ENCODE results near the gene PPTC7.
"Not testable (repeated sequence)": the region's sequence is repeated elsewhere in the genome, so short reads cannot be mapped to it uniquely, and the experiment has no call there.

The PPTC7 gene

GRCh38 chr12:110606253-110606611 lies 23.1 kb upstream of the PPTC7 start:
- no peak overlapping the region for H3K4me2 ChIP-seq
- TF ChIP-seq CTCF (conservative IDR thresholded peaks at IDR 0.05; ENCODE audit: low read depth, low read length) = no peak
- no peak overlapping the region for H3K27ac ChIP-seq
- H2AFZ ChIP-seq (ENCODE audit: low read depth) = no peak overlapping the region
- H3K36me3 ChIP-seq (ENCODE audit: insufficient read depth) = no peaks in the 10 kb centered on the region
- H3K4me3 ChIP-seq (IDR thresholded peaks at IDR 0.05; ENCODE audit: insufficient read depth, low read depth, low read length) = no peak overlapping the region
- no peaks in the 10 kb centered on the region for H3K27me3 ChIP-seq (ENCODE audit: insufficient read depth, low read depth)
- no peaks in the 10 kb centered on the region for H4K20me1 ChIP-seq (ENCODE audit: insufficient read depth)
- no peaks in the 10 kb centered on the region for H3K79me2 ChIP-seq (ENCODE audit: insufficient read depth, low read depth)
- no peaks in the 10 kb centered on the region for H3K4me1 ChIP-seq (ENCODE audit: low read depth, poor library complexity, severe bottlenecking)
- no peak overlapping the region for H3K9ac ChIP-seq

- H2AFZ ChIP-seq (ENCODE audit: low read depth); H3K27me3 ChIP-seq (ENCODE audit: insufficient read depth, low read depth); H3K27ac ChIP-seq; H3K9ac ChIP-seq; H3K36me3 ChIP-seq (ENCODE audit: insufficient read depth); H4K20me1 ChIP-seq (ENCODE audit: insufficient read depth); H3K4me3 ChIP-seq (IDR thresholded peaks at IDR 0.05; ENCODE audit: insufficient read depth, low read depth, low read length); H3K4me2 ChIP-seq; H3K79me2 ChIP-seq (ENCODE audit: insufficient read depth, low read depth); H3K4me1 ChIP-seq (ENCODE audit: low read depth, poor library complexity, severe bottlenecking): not testable (repeated sequence)
- peak; percentile 59; the same call in 1 of the 2 replicates for TF ChIP-seq CTCF (conservative IDR thresholded peaks at IDR 0.05; ENCODE audit: low read depth, low read length)
Measured at GRCh38 chr12:110602085-110602814, 19.1 kb upstream of the PPTC7 start.

GRCh38 chr12:110600254-110600653 lies 17.1 kb upstream of the PPTC7 start:
- Histone ChIP-seq H3K36me3 (ENCODE audit: insufficient read depth) (no peaks in the 10 kb centered on the region), H3K79me2 (ENCODE audit: insufficient read depth, low read depth) (no peaks in the 10 kb centered on the region), H4K20me1 (ENCODE audit: insufficient read depth) (no peaks in the 10 kb centered on the region), H3K27ac (no peak overlapping the region), H3K4me3 (IDR thresholded peaks at IDR 0.05; ENCODE audit: insufficient read depth, low read depth, low read length) (no peak overlapping the region), H3K9ac (no peak overlapping the region), H3K27me3 (ENCODE audit: insufficient read depth, low read depth) (no peaks in the 10 kb centered on the region), H3K4me2 (no peak overlapping the region), H3K4me1 (ENCODE audit: low read depth, poor library complexity, severe bottlenecking) (peaks cover 4% of the 10 kb centered on the region), H2AFZ (ENCODE audit: low read depth) (peak overlapping the region; percentile 24)
- TF ChIP-seq CTCF (conservative IDR thresholded peaks at IDR 0.05; ENCODE audit: low read depth, low read length) = peak; percentile 43

- H2AFZ ChIP-seq (ENCODE audit: low read depth) = no peak overlapping the region
- no peak overlapping the region for H3K27ac ChIP-seq
- no peaks in the 10 kb centered on the region for H4K20me1 ChIP-seq (ENCODE audit: insufficient read depth)
- H3K27me3 ChIP-seq (ENCODE audit: insufficient read depth, low read depth) = no peaks in the 10 kb centered on the region
- H3K4me2 ChIP-seq = no peak overlapping the region
- TF ChIP-seq CTCF (conservative IDR thresholded peaks at IDR 0.05; ENCODE audit: low read depth, low read length) = no peak
- H3K4me1 ChIP-seq (ENCODE audit: low read depth, poor library complexity, severe bottlenecking) = peaks cover 4% of the 10 kb centered on the region
- H3K36me3 ChIP-seq (ENCODE audit: insufficient read depth) = no peaks in the 10 kb centered on the region
- H3K9ac ChIP-seq = no peak overlapping the region
- no peak overlapping the region for H3K4me3 ChIP-seq (IDR thresholded peaks at IDR 0.05; ENCODE audit: insufficient read depth, low read depth, low read length)
- no peaks in the 10 kb centered on the region for H3K79me2 ChIP-seq (ENCODE audit: insufficient read depth, low read depth)
Measured at GRCh38 chr12:110599334-110599733, 16.2 kb upstream of the PPTC7 start.

All from KMS-11 (cell line).